ENCODE data around the gene GGCX.

- TF ChIP-seq ZNF501 (CRISPR knock-in tag; IDR thresholded peaks at IDR 0.05) (no peak), CTCF (CRISPR knock-in tag; IDR thresholded peaks at IDR 0.05) (no peak), CREB1 (IDR thresholded peaks at IDR 0.05) (no peak), CREB1 (CRISPR knock-in tag; IDR thresholded peaks at IDR 0.05) (no peak), POLR2AphosphoS5 (IDR thresholded peaks at IDR 0.05; ENCODE audit: low read depth, low read length) (no peak), SMC3 (IDR thresholded peaks at IDR 0.05; ENCODE audit: low read length) (no peak), ZBTB21 (CRISPR knock-in tag; IDR thresholded peaks at IDR 0.05) (no peak), EED (CRISPR knock-in tag; IDR thresholded peaks at IDR 0.05) (no peak), ZSCAN31 (CRISPR knock-in tag; IDR thresholded peaks at IDR 0.05; ENCODE audit: low read depth) (0 out of 2 replicates have a peak, but pooled peaks have one; percentile 50), EZH2 (conservative IDR thresholded peaks at IDR 0.05; ENCODE audit: low read depth, low read length) (no peak), ZBTB7A (CRISPR knock-in tag; IDR thresholded peaks at IDR 0.05) (no peak), ZNF563 (CRISPR knock-in tag; IDR thresholded peaks at IDR 0.05) (no peak), ZNF232 (CRISPR knock-in tag; IDR thresholded peaks at IDR 0.05; ENCODE audit: borderline replicate concordance) (no peak)
- TF ChIP-seq, protein P1, sequence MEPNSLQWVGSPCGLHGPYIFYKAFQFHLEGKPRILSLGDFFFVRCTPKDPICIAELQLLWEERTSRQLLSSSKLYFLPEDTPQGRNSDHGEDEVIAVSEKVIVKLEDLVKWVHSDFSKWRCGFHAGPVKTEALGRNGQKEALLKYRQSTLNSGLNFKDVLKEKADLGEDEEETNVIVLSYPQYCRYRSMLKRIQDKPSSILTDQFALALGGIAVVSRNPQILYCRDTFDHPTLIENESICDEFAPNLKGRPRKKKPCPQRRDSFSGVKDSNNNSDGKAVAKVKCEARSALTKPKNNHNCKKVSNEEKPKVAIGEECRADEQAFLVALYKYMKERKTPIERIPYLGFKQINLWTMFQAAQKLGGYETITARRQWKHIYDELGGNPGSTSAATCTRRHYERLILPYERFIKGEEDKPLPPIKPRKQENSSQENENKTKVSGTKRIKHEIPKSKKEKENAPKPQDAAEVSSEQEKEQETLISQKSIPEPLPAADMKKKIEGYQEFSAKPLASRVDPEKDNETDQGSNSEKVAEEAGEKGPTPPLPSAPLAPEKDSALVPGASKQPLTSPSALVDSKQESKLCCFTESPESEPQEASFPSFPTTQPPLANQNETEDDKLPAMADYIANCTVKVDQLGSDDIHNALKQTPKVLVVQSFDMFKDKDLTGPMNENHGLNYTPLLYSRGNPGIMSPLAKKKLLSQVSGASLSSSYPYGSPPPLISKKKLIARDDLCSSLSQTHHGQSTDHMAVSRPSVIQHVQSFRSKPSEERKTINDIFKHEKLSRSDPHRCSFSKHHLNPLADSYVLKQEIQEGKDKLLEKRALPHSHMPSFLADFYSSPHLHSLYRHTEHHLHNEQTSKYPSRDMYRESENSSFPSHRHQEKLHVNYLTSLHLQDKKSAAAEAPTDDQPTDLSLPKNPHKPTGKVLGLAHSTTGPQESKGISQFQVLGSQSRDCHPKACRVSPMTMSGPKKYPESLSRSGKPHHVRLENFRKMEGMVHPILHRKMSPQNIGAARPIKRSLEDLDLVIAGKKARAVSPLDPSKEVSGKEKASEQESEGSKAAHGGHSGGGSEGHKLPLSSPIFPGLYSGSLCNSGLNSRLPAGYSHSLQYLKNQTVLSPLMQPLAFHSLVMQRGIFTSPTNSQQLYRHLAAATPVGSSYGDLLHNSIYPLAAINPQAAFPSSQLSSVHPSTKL (CRISPR knock-in tag; IDR thresholded peaks at IDR 0.05), result no peak
- TF ChIP-seq, protein P2, sequence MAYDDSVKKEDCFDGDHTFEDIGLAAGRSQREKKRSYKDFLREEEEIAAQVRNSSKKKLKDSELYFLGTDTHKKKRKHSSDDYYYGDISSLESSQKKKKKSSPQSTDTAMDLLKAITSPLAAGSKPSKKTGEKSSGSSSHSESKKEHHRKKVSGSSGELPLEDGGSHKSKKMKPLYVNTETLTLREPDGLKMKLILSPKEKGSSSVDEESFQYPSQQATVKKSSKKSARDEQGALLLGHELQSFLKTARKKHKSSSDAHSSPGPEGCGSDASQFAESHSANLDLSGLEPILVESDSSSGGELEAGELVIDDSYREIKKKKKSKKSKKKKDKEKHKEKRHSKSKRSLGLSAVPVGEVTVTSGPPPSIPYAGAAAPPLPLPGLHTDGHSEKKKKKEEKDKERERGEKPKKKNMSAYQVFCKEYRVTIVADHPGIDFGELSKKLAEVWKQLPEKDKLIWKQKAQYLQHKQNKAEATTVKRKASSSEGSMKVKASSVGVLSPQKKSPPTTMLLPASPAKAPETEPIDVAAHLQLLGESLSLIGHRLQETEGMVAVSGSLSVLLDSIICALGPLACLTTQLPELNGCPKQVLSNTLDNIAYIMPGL (CRISPR knock-in tag; IDR thresholded peaks at IDR 0.05; ENCODE audit: borderline replicate concordance in 1 of 2, low read depth in 1 of 2), result no peak
Measured at GRCh38 chr2:85597241-85597640, 35.9 kb upstream of the GGCX start.

Data from HepG2 (cell line).